Neural progenitor cell (in vitro differentiated cells): ENCODE data around the gene GOLT1A. TPM values are rescaled to one million over a fixed set of nuclear protein-coding genes. Genes with fewer than 3 reads are reported as not detected.

Experiments used
- DNase-seq: peaks from one replicate; pipeline ENCODE4 v3.0.0-alpha.2; 2016; ENCODE audit warnings: low spot score
- H2AFZ ChIP-seq: fragments of 200-600 bp; sonication (generic); replicated peaks from 2 replicates; pipeline ENCODE4 v1.6.1; 2016; ENCODE audit warnings: antibody characterized with exemption
- H3F3A ChIP-seq: fragments of 200-600 bp; sonication (generic); 2 replicates; pipeline ENCODE4 v1.6.1; 2016; ENCODE audit warnings: antibody characterized with exemption, low read depth
- H3K27ac ChIP-seq: fragments of 200-600 bp; sonication (generic); 2 replicates; pipeline ENCODE4 v1.5.1; 2016; ENCODE audit warnings: mild to moderate bottlenecking
- H3K27me3 ChIP-seq: fragments of 200-600 bp; sonication (generic); 2 replicates; pipeline ENCODE4 v1.6.1; 2016; ENCODE audit warnings: mild to moderate bottlenecking, moderate library complexity
- H3K36me3 ChIP-seq: fragments of 200-600 bp; sonication (generic); 2 replicates; pipeline ENCODE4 v1.5.1; 2016
- H3K4me1 ChIP-seq: fragments of 200-600 bp; sonication (generic); 2 replicates; pipeline ENCODE4 v1.6.1; 2016; ENCODE audit warnings: mixed run types
- H3K4me2 ChIP-seq: fragments of 200-600 bp; sonication (generic); 2 replicates; pipeline ENCODE4 v1.6.1; 2016
- H3K4me3 ChIP-seq: fragments of 200-600 bp; sonication (generic); 2 replicates; pipeline ENCODE4 v1.5.1; 2016
- H3K79me2 ChIP-seq: fragments of 200-600 bp; sonication (generic); 2 replicates; pipeline ENCODE4 v1.6.1; 2016; ENCODE audit warnings: low read depth
- H3K9ac ChIP-seq: fragments of 200-600 bp; sonication (generic); 2 replicates; pipeline ENCODE4 v1.6.1; 2016
- H3K9me3 ChIP-seq: fragments of 200-600 bp; sonication (generic); 2 replicates; pipeline ENCODE4 v1.5.1; 2016; ENCODE audit warnings: low read depth
- H4K20me1 ChIP-seq: fragments of 200-600 bp; sonication (generic); 2 replicates; pipeline ENCODE4 v1.6.1; 2016; ENCODE audit warnings: low read depth
- H3K27ac Mint-ChIP-seq: 3 replicates; pipeline ENCODE4 v1.8.0; 2021; ENCODE audit warnings: mixed read lengths
- H3K27me3 Mint-ChIP-seq: 2 replicates; pipeline ENCODE4 v1.8.0; 2022; ENCODE audit warnings: low read depth, mild to moderate bottlenecking, inconsistent platforms, moderate library complexity, mixed read lengths; ENCODE audit not compliant: insufficient read depth
- H3K36me3 Mint-ChIP-seq: 3 replicates; pipeline ENCODE4 v1.8.0; 2021; ENCODE audit warnings: mixed read lengths
- H3K4me1 Mint-ChIP-seq: 3 replicates; pipeline ENCODE4 v1.8.0; 2021; ENCODE audit warnings: mixed read lengths
- H3K4me3 Mint-ChIP-seq: 3 replicates; pipeline ENCODE4 v1.8.0; 2021; ENCODE audit warnings: mild to moderate bottlenecking, moderate library complexity, mixed read lengths
- H3K9me3 Mint-ChIP-seq: 3 replicates; pipeline ENCODE4 v1.8.0; 2020; ENCODE audit warnings: mixed read lengths
- EZH2 ChIP-seq: fragments of 200-600 bp; sonication (generic); IDR thresholded peaks from 2 replicates; pipeline ENCODE4 v1.6.1; 2017; ENCODE audit warnings: antibody characterized with exemption, mild to moderate bottlenecking, moderate library complexity
- EZH2phosphoT487 ChIP-seq: fragments of 200-600 bp; sonication (generic); IDR thresholded peaks from 2 replicates; pipeline ENCODE4 v1.6.1; 2017; ENCODE audit warnings: antibody characterized with exemption
- total RNA-seq: library from RNA; depleted of rRNA; stranded (reverse); fragments of >200 nt; gene quantifications from 2 replicates; pipeline ENCODE4 v1.2.3, GENCODE V29; 2015; ENCODE audit warnings: low replicate concordance
- TF ChIP-seq, protein P1 (sequence below): fragments of 200-600 bp; sonication (generic); IDR thresholded peaks from 2 replicates; pipeline ENCODE4 v1.5.1; 2017; ENCODE audit warnings: antibody characterized with exemption, mild to moderate bottlenecking

The GOLT1A gene
- total RNA-seq, 1 donor from 2014 or later, result not detected

DNA sequence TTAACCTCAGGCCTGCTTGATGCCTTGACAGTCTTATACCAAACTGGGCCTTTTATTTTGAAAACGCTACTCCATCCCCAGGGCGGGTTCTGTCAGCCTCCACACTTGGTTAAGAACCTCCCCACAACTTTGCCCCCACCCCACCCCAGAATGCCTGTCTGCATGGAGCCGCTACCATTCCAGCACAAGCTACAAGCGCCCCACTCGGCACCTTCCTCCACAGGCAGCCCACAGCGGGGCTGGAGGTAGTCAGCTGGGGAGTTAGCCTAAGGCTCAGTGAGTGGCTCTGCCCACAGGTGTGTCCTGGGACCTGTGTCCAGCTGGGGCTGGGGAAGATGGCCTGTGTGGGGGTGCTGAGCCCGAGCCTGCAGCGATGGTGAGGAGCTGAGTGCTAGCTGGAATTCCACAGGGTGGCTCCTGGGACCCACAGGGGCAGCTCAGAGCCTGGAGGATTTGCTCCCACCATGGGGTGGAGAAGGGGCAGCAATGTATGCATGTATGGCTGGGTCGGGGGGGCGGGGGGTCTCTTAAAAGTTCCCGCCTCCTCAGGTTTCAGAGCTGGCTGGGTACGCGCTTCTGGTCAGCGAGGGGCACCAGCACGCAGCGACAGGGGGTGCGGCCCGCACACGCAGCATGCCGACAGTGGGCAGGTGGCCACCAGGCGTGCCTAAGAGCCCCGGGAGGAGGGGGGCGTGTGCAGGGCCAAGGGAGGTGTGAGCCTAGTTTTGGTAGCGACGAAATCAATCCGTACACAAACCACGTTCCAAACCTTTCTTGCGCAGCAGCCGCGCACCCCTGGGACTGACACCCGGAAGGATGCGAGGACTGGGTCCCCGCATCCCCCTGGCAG is 62.9 kb downstream of the GOLT1A start:
- peak overlapping the region; percentile 77 for H3K4me3 Mint-ChIP-seq
- peak; percentile 1 for TF ChIP-seq EZH2
- no peak for TF ChIP-seq EZH2phosphoT487
- TF ChIP-seq, protein P1, sequence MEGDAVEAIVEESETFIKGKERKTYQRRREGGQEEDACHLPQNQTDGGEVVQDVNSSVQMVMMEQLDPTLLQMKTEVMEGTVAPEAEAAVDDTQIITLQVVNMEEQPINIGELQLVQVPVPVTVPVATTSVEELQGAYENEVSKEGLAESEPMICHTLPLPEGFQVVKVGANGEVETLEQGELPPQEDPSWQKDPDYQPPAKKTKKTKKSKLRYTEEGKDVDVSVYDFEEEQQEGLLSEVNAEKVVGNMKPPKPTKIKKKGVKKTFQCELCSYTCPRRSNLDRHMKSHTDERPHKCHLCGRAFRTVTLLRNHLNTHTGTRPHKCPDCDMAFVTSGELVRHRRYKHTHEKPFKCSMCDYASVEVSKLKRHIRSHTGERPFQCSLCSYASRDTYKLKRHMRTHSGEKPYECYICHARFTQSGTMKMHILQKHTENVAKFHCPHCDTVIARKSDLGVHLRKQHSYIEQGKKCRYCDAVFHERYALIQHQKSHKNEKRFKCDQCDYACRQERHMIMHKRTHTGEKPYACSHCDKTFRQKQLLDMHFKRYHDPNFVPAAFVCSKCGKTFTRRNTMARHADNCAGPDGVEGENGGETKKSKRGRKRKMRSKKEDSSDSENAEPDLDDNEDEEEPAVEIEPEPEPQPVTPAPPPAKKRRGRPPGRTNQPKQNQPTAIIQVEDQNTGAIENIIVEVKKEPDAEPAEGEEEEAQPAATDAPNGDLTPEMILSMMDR, result peak; percentile 7
- H3K9me3 Mint-ChIP-seq, result no peaks in the 10 kb centered on the region
- Histone ChIP-seq H3K4me3 (peak overlapping the region; percentile 86), H4K20me1 (peaks cover 6% of the 10 kb centered on the region), H3K79me2 (no peaks in the 10 kb centered on the region), H3K9me3 (no peaks in the 10 kb centered on the region), H2AFZ (peak overlapping the region; percentile 98), H3F3A (peaks cover 15% of the 10 kb centered on the region), H3K27me3 (peaks cover 45% of the 10 kb centered on the region), H3K36me3 (no peaks in the 10 kb centered on the region), H3K27ac (no peak overlapping the region), H3K4me1 (peaks cover 14% of the 10 kb centered on the region), H3K4me2 (peak overlapping the region; percentile 90), H3K9ac (no peak overlapping the region)
- H3K27ac Mint-ChIP-seq, result no peak overlapping the region
- no peaks in the 10 kb centered on the region for H3K36me3 Mint-ChIP-seq
- peaks cover 30% of the 10 kb centered on the region for H3K4me1 Mint-ChIP-seq
- DNase-seq, result peak; percentile 61
- H3K27me3 Mint-ChIP-seq, result peaks cover 28% of the 10 kb centered on the region

DNA sequence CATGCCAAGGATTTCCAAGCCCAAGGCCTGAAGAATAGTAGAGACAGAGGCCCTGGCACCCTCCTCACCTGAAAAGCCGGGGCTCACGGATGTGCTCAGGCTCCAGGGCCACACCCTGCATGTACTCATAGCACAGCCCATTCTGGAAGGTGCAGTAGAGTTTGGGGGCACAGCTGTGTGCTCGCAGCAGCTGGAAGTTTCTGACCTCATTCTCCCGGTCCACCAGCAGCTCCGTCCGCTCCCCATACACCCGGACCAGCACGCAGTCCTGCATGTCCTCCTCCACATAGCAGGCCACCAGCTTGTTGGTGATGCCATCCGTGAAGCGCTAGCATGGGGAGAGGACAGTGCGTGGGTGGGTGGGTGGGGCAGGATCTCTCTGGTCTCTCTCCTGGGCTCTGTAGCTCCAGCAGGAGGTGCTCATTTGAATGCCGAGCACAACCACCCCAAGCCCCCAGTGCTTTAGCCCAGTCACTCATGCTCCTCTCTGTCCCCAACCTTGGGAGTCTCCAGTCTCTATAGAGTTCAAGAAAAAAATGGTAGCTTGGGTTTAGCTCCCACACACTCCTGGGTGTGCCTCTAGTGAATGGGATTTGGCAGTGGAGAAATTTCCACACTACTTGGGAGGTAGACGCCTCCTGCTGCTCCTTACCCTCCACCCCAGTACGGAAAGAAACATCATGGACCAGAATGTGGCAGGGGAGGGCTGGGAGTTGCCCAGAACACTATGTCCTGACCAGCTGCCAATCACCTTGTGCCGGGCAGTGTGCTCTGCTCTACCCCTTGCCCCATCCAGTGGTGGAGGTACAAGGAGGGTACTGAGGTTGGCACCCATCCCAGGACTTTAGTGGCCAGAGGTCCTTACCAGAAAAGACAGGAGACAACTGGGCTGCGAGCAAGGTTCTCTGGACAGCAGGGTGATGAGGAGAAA is 63.9 kb downstream of the GOLT1A start:
- Mint-ChIP-seq H3K36me3 (no peaks in the 10 kb centered on the region), H3K27ac (no peak overlapping the region), H3K9me3 (no peaks in the 10 kb centered on the region), H3K27me3 (peaks cover 26% of the 10 kb centered on the region), H3K4me3 (peak overlapping the region; percentile 77), H3K4me1 (peaks cover 30% of the 10 kb centered on the region)
- peaks cover 45% of the 10 kb centered on the region for H3K27me3 ChIP-seq
- no peaks in the 10 kb centered on the region for H3K9me3 ChIP-seq
- no peak for DNase-seq
- H3K9ac ChIP-seq, result no peak overlapping the region
- H4K20me1 ChIP-seq, result peaks cover 6% of the 10 kb centered on the region
- H3K4me2 ChIP-seq, result no peak overlapping the region
- TF ChIP-seq, protein P1, result no peak
- no peak for TF ChIP-seq EZH2
- TF ChIP-seq EZH2phosphoT487, result no peak
- no peak overlapping the region for H2AFZ ChIP-seq
- H3K4me3 ChIP-seq, result no peak overlapping the region
- no peaks in the 10 kb centered on the region for H3K79me2 ChIP-seq
- H3K4me1 ChIP-seq, result peaks cover 14% of the 10 kb centered on the region
- H3F3A ChIP-seq, result peaks cover 15% of the 10 kb centered on the region
- no peak overlapping the region for H3K27ac ChIP-seq
- no peaks in the 10 kb centered on the region for H3K36me3 ChIP-seq

DNA sequence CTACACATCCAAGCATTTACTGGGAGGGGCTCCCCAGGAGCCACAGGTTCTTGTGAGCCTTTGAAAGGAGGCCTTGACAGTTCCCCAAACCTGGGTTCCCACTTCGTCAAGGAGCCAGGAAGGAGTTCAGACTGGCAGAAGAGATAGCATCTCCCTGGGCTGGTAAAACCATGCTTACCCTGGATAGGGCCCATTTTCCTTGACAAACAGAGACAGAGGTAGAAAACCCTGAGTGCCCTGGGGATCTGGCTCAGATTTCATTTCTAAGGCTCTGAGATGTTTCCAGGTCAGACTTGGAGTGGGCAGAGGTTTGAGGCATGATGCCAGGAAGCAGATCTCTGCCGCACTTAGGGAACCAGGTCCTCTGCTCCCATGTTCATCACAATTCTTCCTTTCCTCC is 64.7 kb downstream of the GOLT1A start:
- H3K4me1 Mint-ChIP-seq, result peaks cover 30% of the 10 kb centered on the region
- H3K4me3 Mint-ChIP-seq, result no peak overlapping the region
- H3K36me3 Mint-ChIP-seq, result peaks cover 5% of the 10 kb centered on the region
- H3K9ac ChIP-seq, result no peak overlapping the region
- no peak overlapping the region for H3K27ac Mint-ChIP-seq
- TF ChIP-seq EZH2 (no peak), EZH2phosphoT487 (no peak)
- TF ChIP-seq, protein P1, result no peak
- H3K79me2 ChIP-seq, result no peaks in the 10 kb centered on the region
- H3K27ac ChIP-seq, result no peak overlapping the region
- H3K27me3 Mint-ChIP-seq, result peaks cover 22% of the 10 kb centered on the region
- H3F3A ChIP-seq, result peaks cover 15% of the 10 kb centered on the region
- H2AFZ ChIP-seq, result no peak overlapping the region
- H3K27me3 ChIP-seq, result peaks cover 43% of the 10 kb centered on the region
- peaks cover 6% of the 10 kb centered on the region for H4K20me1 ChIP-seq
- no peaks in the 10 kb centered on the region for H3K9me3 Mint-ChIP-seq
- H3K36me3 ChIP-seq, result no peaks in the 10 kb centered on the region
- no peak overlapping the region for H3K4me2 ChIP-seq
- no peak overlapping the region for H3K4me3 ChIP-seq
- DNase-seq, result no peak
- H3K4me1 ChIP-seq, result peaks cover 14% of the 10 kb centered on the region
- H3K9me3 ChIP-seq, result no peaks in the 10 kb centered on the region

Other genes with a start within 250 kb of the GOLT1A start
- 27.8 and 28.6 TPM in 2 replicates for gene SOX13, start 140.9 kb downstream of the GOLT1A start, total RNA-seq
- 5.3 and 17.6 TPM in 2 replicates for gene ETNK2, start 61.9 kb downstream of the GOLT1A start, total RNA-seq
- not detected in 2 replicates for gene REN, start 47.7 kb downstream of the GOLT1A start, total RNA-seq
- gene KISS1, start 17.5 kb downstream of the GOLT1A start, total RNA-seq, result not detected in 2 replicates
- gene PLEKHA6, start 145.9 kb upstream of the GOLT1A start, total RNA-seq, result 0.58 and 1.5 TPM in 2 replicates
- 25.0 and 32.7 TPM in 2 replicates for gene PPP1R15B, start 197.8 kb upstream of the GOLT1A start, total RNA-seq